ENCODE measurements around the gene LRP2. TPM values are rescaled to one million over a fixed set of nuclear protein-coding genes. Genes with fewer than 3 reads are reported as not detected.

Gene LRP2
- total and polyA plus RNA-seq, 4 donors: 0.19 to 5.7 (median 0.40) TPM

DNA sequence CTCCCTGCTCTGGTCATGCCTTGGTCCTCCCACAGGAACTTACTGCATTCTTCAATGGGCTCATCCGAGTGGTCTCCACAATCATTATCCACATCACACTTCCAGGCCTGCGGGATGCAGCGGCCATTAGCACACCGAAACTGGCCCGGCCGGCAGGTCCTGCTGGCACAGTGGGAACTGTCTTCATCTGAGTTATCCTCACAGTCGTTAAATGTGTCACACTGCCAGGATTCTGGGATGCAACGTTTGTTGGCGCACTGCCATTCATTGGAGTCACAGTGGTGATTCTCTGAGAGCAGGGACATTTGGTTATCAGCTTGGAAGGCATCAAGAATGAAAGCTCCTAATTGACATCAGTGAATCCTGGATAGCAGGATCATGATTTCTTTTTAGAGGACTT is 188.5 kb downstream of the LRP2 start:
- Histone ChIP-seq H3K9me3 (ENCODE audit: control insufficient read depth in 4 of 4, low read length in 3 of 4) (no peaks in the 10 kb centered on the region), H3K36me3 (ENCODE audit: control insufficient read depth in 4 of 4, insufficient read depth in 3 of 4, low read depth in 1 of 4, low read length in 3 of 4) (peaks cover 0 to 11% (median 0%) of the 10 kb centered on the region in 4 donors), H3K9ac (ENCODE audit: low read depth in 1 of 2, low read length in 2 of 2) (no peak overlapping the region), H3K27me3 (ENCODE audit: control insufficient read depth in 4 of 4, insufficient read depth in 4 of 4, low read length in 3 of 4) (no peaks in the 10 kb centered on the region), H3K27ac (ENCODE audit: low read depth in 1 of 2, low read length in 2 of 2) (no peak overlapping the region), H3K4me3 (ENCODE audit: low read depth in 1 of 3, low read length in 3 of 3) (no peak overlapping the region), H3K4me1 (ENCODE audit: control insufficient read depth in 4 of 4, insufficient read depth in 4 of 4, low read length in 3 of 4) (no peaks in the 10 kb centered on the region)
- 80% methylated on average over 9 of the region's 9 CpGs for WGBS
- no peak for DNase-seq (ENCODE audit: low spot score)
- TF ChIP-seq SP1 (IDR thresholded peaks at IDR 0.05): no peak
- TF ChIP-seq GABPA (IDR thresholded peaks at IDR 0.05 in 1 of 2, conservative IDR thresholded peaks at IDR 0.05 in 1 of 2): no peak
- no peak for TF ChIP-seq TAF1 (conservative IDR thresholded peaks at IDR 0.05)
- no peak for TF ChIP-seq FOXA1 (IDR thresholded peaks at IDR 0.05)
- TF ChIP-seq YY1 (IDR thresholded peaks at IDR 0.05): no peak
- no peak for TF ChIP-seq HNF4G (IDR thresholded peaks at IDR 0.05)
- TF ChIP-seq, protein P1, sequence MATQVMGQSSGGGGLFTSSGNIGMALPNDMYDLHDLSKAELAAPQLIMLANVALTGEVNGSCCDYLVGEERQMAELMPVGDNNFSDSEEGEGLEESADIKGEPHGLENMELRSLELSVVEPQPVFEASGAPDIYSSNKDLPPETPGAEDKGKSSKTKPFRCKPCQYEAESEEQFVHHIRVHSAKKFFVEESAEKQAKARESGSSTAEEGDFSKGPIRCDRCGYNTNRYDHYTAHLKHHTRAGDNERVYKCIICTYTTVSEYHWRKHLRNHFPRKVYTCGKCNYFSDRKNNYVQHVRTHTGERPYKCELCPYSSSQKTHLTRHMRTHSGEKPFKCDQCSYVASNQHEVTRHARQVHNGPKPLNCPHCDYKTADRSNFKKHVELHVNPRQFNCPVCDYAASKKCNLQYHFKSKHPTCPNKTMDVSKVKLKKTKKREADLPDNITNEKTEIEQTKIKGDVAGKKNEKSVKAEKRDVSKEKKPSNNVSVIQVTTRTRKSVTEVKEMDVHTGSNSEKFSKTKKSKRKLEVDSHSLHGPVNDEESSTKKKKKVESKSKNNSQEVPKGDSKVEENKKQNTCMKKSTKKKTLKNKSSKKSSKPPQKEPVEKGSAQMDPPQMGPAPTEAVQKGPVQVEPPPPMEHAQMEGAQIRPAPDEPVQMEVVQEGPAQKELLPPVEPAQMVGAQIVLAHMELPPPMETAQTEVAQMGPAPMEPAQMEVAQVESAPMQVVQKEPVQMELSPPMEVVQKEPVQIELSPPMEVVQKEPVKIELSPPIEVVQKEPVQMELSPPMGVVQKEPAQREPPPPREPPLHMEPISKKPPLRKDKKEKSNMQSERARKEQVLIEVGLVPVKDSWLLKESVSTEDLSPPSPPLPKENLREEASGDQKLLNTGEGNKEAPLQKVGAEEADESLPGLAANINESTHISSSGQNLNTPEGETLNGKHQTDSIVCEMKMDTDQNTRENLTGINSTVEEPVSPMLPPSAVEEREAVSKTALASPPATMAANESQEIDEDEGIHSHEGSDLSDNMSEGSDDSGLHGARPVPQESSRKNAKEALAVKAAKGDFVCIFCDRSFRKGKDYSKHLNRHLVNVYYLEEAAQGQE (IDR thresholded peaks at IDR 0.05): no peak
- TF ChIP-seq, protein P2, sequence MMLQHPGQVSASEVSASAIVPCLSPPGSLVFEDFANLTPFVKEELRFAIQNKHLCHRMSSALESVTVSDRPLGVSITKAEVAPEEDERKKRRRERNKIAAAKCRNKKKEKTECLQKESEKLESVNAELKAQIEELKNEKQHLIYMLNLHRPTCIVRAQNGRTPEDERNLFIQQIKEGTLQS (IDR thresholded peaks at IDR 0.05): no peak
- TF ChIP-seq NR2F2 (IDR thresholded peaks at IDR 0.05): no peak
- no peak for TF ChIP-seq RXRA (IDR thresholded peaks at IDR 0.05)
- TF ChIP-seq, protein P3, sequence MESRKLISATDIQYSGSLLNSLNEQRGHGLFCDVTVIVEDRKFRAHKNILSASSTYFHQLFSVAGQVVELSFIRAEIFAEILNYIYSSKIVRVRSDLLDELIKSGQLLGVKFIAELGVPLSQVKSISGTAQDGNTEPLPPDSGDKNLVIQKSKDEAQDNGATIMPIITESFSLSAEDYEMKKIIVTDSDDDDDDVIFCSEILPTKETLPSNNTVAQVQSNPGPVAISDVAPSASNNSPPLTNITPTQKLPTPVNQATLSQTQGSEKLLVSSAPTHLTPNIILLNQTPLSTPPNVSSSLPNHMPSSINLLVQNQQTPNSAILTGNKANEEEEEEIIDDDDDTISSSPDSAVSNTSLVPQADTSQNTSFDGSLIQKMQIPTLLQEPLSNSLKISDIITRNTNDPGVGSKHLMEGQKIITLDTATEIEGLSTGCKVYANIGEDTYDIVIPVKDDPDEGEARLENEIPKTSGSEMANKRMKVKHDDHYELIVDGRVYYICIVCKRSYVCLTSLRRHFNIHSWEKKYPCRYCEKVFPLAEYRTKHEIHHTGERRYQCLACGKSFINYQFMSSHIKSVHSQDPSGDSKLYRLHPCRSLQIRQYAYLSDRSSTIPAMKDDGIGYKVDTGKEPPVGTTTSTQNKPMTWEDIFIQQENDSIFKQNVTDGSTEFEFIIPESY (IDR thresholded peaks at IDR 0.05): no peak
- no peak for TF ChIP-seq EGR1 (IDR thresholded peaks at IDR 0.05; ENCODE audit: low read depth in 2 of 2)
- TF ChIP-seq, protein P4, sequence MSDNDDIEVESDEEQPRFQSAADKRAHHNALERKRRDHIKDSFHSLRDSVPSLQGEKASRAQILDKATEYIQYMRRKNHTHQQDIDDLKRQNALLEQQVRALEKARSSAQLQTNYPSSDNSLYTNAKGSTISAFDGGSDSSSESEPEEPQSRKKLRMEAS (IDR thresholded peaks at IDR 0.05): no peak
- TF ChIP-seq RAD21 (IDR thresholded peaks at IDR 0.05): no peak
- no peak for TF ChIP-seq JUND (IDR thresholded peaks at IDR 0.05)
- no peak for TF ChIP-seq HNF4A (conservative IDR thresholded peaks at IDR 0.05)
- TF ChIP-seq, protein P5, sequence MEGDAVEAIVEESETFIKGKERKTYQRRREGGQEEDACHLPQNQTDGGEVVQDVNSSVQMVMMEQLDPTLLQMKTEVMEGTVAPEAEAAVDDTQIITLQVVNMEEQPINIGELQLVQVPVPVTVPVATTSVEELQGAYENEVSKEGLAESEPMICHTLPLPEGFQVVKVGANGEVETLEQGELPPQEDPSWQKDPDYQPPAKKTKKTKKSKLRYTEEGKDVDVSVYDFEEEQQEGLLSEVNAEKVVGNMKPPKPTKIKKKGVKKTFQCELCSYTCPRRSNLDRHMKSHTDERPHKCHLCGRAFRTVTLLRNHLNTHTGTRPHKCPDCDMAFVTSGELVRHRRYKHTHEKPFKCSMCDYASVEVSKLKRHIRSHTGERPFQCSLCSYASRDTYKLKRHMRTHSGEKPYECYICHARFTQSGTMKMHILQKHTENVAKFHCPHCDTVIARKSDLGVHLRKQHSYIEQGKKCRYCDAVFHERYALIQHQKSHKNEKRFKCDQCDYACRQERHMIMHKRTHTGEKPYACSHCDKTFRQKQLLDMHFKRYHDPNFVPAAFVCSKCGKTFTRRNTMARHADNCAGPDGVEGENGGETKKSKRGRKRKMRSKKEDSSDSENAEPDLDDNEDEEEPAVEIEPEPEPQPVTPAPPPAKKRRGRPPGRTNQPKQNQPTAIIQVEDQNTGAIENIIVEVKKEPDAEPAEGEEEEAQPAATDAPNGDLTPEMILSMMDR (IDR thresholded peaks at IDR 0.05; ENCODE audit: low read depth, low read length, missing input control): no peak
- no peak for TF ChIP-seq FOXA2 (IDR thresholded peaks at IDR 0.05)

All from liver (tissue), 9 donors.